ENCODE results near the gene ATOH8. TPM values are rescaled to one million over a fixed set of nuclear protein-coding genes. Genes with fewer than 3 reads are reported as not detected.

ATOH8 gene
- total RNA-seq, 2 experiments from 2014 or later = 0.44 TPM; not detected in 1

DNA sequence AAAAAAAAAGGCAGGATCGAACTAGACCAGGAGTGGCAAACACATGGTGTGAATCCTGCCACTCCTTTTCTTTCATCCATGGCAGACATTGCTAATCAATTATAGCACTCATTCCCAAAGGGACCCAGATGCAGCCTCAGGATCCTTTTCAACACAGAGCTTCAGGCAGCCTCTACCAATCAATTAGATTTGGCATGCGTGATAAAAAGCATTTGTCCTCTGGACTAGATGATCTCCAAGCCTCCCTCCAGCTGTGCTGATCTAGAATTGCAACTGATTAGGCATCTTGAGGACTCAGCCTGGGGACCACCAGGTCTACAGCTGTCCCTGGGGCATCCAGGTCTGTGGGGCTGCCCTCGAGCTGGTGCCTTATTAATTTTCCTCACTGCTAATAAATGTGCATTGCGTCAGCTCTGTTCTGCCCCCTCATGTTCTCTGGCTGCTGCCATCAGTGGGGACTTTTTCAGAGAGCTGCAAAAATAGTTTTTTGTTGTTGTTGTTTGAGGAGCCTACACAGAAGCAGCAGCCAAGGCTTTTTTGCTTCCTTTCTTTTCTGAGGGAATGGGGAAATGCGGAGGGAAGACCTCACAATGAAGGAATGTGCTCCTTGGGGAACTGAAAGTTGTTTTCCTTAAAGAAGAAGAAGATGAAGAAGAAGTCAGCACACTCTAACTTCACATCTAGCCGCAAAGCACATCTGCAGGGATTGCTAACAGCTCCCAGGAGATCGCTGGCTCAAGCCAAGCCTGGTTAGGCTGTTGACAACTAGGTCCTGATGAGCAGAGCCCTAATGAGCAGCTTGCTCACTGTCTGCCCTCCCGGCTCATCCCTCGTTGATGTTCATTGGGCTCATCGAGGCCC, 8.8 kb upstream of the ATOH8 start:
- Histone ChIP-seq H3K79me2 (ENCODE audit: insufficient read depth, low read depth, low read length) (no peaks in the 10 kb centered on the region), H3K4me1 (ENCODE audit: insufficient read depth, low read length, poor library complexity, severe bottlenecking) (peaks cover 9% of the 10 kb centered on the region), H3K9me2 (ENCODE audit: insufficient read depth, low read length) (no peaks in the 10 kb centered on the region), H4K20me1 (ENCODE audit: insufficient read depth, low read length) (no peaks in the 10 kb centered on the region), H3K4me3 (ENCODE audit: low read depth, low read length, poor library complexity, severe bottlenecking) (no peak overlapping the region), H2AFZ (ENCODE audit: low read length) (no peak overlapping the region), H3K36me3 (ENCODE audit: insufficient read depth, low read length) (no peaks in the 10 kb centered on the region), H3K4me2 (ENCODE audit: low read length) (no peak overlapping the region), H3K27ac (ENCODE audit: low read depth, low read length, poor library complexity, severe bottlenecking) (no peak overlapping the region), H3K9me3 (ENCODE audit: low read length) (no peaks in the 10 kb centered on the region)
- intact Hi-C loops (cut with micrococcal nuclease; ENCODE audit: unreplicated experiment) = no loop called here
- no peak for TF ChIP-seq EZH2phosphoT487 (IDR thresholded peaks at IDR 0.05; ENCODE audit: borderline replicate concordance, low read depth, low read length)
- TF ChIP-seq, protein P1, sequence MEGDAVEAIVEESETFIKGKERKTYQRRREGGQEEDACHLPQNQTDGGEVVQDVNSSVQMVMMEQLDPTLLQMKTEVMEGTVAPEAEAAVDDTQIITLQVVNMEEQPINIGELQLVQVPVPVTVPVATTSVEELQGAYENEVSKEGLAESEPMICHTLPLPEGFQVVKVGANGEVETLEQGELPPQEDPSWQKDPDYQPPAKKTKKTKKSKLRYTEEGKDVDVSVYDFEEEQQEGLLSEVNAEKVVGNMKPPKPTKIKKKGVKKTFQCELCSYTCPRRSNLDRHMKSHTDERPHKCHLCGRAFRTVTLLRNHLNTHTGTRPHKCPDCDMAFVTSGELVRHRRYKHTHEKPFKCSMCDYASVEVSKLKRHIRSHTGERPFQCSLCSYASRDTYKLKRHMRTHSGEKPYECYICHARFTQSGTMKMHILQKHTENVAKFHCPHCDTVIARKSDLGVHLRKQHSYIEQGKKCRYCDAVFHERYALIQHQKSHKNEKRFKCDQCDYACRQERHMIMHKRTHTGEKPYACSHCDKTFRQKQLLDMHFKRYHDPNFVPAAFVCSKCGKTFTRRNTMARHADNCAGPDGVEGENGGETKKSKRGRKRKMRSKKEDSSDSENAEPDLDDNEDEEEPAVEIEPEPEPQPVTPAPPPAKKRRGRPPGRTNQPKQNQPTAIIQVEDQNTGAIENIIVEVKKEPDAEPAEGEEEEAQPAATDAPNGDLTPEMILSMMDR (conservative IDR thresholded peaks at IDR 0.05; ENCODE audit: low read length) = no peak
- POLR2A ChIA-PET = interaction anchor here (0.8 kb wide), 1 partner anchor 8 kb away, joined by 5 read pairs; no protein-coding TSS in a partner anchor
- no peak for DNase-seq (ENCODE audit: low spot score)
- BruUV-seq (replicated peaks) = no TSS peak
- CTCF ChIA-PET (ENCODE audit: unreplicated experiment) = no interaction called here

DNA sequence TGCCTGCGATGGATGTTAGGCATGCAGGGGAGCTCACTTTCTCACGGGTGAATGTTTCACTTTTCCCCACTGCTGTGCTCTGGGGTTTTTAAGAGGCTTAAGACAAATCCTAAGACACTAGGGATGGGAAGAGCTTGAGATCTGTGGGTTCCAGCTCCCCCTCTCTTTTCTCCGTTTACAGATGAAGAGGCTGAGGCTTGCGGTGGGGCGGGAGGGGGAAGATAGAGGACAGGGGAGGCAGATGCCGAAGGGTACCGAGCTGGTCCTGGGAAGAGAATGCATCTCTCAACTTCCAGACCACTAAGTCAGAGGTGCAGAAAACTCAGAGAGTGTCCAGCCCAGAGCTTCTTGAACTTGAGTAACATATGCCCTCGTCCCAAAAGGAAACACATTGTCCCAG, 8.2 kb upstream of the ATOH8 start:
- intact Hi-C loops (cut with micrococcal nuclease; ENCODE audit: unreplicated experiment) = no loop called here
- CTCF ChIA-PET (ENCODE audit: unreplicated experiment) = no interaction called here

More for the DNA sequence above, 8.2 kb upstream of the ATOH8 start:
- H3K36me3 ChIP-seq (ENCODE audit: insufficient read depth, low read length) = no peaks in the 10 kb centered on the region
- no TSS peak for BruUV-seq (replicated peaks)
- peaks cover 9% of the 10 kb centered on the region for H3K4me1 ChIP-seq (ENCODE audit: insufficient read depth, low read length, poor library complexity, severe bottlenecking)
- H3K4me3 ChIP-seq (ENCODE audit: low read depth, low read length, poor library complexity, severe bottlenecking) = no peak overlapping the region
- TF ChIP-seq EZH2phosphoT487 (IDR thresholded peaks at IDR 0.05; ENCODE audit: borderline replicate concordance, low read depth, low read length) = no peak
- TF ChIP-seq, protein P1 (conservative IDR thresholded peaks at IDR 0.05; ENCODE audit: low read length) = no peak
- no peaks in the 10 kb centered on the region for H3K9me2 ChIP-seq (ENCODE audit: insufficient read depth, low read length)
- H4K20me1 ChIP-seq (ENCODE audit: insufficient read depth, low read length) = no peaks in the 10 kb centered on the region
- no peak overlapping the region for H3K27ac ChIP-seq (ENCODE audit: low read depth, low read length, poor library complexity, severe bottlenecking)
- no peak overlapping the region for H2AFZ ChIP-seq (ENCODE audit: low read length)
- H3K9me3 ChIP-seq (ENCODE audit: low read length) = no peaks in the 10 kb centered on the region
- no peaks in the 10 kb centered on the region for H3K79me2 ChIP-seq (ENCODE audit: insufficient read depth, low read depth, low read length)
- POLR2A ChIA-PET = interaction anchor here (0.8 kb wide), 1 partner anchor 9 kb away, joined by 5 read pairs; no protein-coding TSS in a partner anchor
- no peak overlapping the region for H3K4me2 ChIP-seq (ENCODE audit: low read length)
- no peak for DNase-seq (ENCODE audit: low spot score)
